Measurements from ENCODE around the gene PLEKHA8. TPM values are rescaled to one million over a fixed set of nuclear protein-coding genes. Genes with fewer than 3 reads are reported as not detected.

Gene PLEKHA8
- total and polyA plus RNA-seq, 2 of the 8 experiments (the other 6 are each of a cell fraction or from before 2014, with no cell fraction given): 10.7 to 44.0 TPM

- no peak for TF ChIP-seq ATF3 (IDR thresholded peaks at IDR 0.05; ENCODE audit: insufficient read depth, low read depth, low read length)
- TF ChIP-seq RFX5 (IDR thresholded peaks at IDR 0.05; ENCODE audit: borderline replicate concordance, low read depth, low read length): no peak
Observed at GRCh38 chr7:30166155-30166840, 138.1 kb downstream of the PLEKHA8 start (continued).
